ENCODE results near the gene TVP23B.
"Not testable (repeated sequence)": the region's sequence is repeated elsewhere in the genome, so short reads cannot be mapped to it uniquely, and the experiment has no call there.

The TVP23B gene

GRCh38 chr17:18781805-18782204 is 822 bp downstream of the TVP23B start:
- in situ Hi-C loops (cut with HindIII; ENCODE audit: low pct_ligation_motif_present, low pct_unique_long_range_greater_than_20kb, low sequenced_read_pairs); DNase-seq: not testable (repeated sequence)

GRCh38 chr17:18785933-18786332 is 5.0 kb downstream of the TVP23B start:
- DNase-seq; in situ Hi-C loops (cut with HindIII; ENCODE audit: low pct_ligation_motif_present, low pct_unique_long_range_greater_than_20kb, low sequenced_read_pairs): not testable (repeated sequence)

GRCh38 chr17:18786890-18787289 is 5.9 kb downstream of the TVP23B start:
- in situ Hi-C loops (cut with HindIII; ENCODE audit: low pct_ligation_motif_present, low pct_unique_long_range_greater_than_20kb, low sequenced_read_pairs); DNase-seq: not testable (repeated sequence)

GRCh38 chr17:18791402-18791801 is 10.4 kb downstream of the TVP23B start:
- in situ Hi-C loops (cut with HindIII; ENCODE audit: low pct_ligation_motif_present, low pct_unique_long_range_greater_than_20kb, low sequenced_read_pairs); DNase-seq: not testable (repeated sequence)

DNA sequence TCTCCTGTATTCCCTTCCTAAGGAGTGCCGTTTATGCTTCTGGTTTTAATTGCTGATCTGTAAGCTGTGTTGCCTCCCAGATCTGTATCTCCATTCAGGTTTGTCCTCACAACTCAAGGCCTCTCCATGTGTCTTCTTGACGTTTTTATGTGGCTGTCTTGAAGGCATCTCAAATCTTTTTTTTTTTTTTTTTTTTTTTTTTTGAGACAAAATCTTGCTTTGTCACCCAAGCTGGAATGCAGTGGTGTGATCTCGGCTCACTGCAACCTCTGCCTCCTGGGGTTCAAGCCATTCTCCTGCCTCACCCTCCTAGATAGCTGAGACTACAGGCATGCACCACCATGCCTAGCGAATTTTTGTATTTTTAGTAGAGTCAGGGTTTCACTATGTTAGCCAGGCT is 13.9 kb downstream of the TVP23B start:
- in situ Hi-C loops (cut with HindIII; ENCODE audit: low pct_ligation_motif_present, low pct_unique_long_range_greater_than_20kb, low sequenced_read_pairs); DNase-seq: not testable (repeated sequence)

DNA sequence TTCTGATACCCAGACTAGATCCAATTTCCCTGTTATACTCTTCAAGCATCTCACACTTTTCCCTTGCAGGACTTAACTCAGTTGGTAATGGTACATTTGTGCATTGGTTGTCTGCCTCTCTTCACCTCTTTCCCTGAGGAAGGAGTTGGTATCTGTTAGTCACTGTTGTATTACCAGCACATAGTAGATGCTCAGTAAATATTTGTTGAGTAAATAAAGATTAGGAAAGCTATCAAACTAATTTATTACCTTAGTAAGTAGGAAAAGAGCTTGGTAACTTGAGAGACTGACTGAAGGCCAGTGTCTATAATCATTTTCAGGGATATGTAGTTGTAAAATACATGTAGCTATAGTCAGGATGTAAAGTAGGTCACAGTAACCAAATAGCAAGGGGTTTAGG is 15.9 kb downstream of the TVP23B start:
- DNase-seq; in situ Hi-C loops (cut with HindIII; ENCODE audit: low pct_ligation_motif_present, low pct_unique_long_range_greater_than_20kb, low sequenced_read_pairs): not testable (repeated sequence)

- in situ Hi-C loops (cut with HindIII; ENCODE audit: low pct_ligation_motif_present, low pct_unique_long_range_greater_than_20kb, low sequenced_read_pairs); DNase-seq: not testable (repeated sequence)
These were observed 22.7 kb downstream of the TVP23B start for GRCh38 chr17:18803458-18804245.

GRCh38 chr17:18815924-18816323 is 34.9 kb downstream of the TVP23B start:
- DNase-seq; in situ Hi-C loops (cut with HindIII; ENCODE audit: low pct_ligation_motif_present, low pct_unique_long_range_greater_than_20kb, low sequenced_read_pairs): not testable (repeated sequence)

DNA sequence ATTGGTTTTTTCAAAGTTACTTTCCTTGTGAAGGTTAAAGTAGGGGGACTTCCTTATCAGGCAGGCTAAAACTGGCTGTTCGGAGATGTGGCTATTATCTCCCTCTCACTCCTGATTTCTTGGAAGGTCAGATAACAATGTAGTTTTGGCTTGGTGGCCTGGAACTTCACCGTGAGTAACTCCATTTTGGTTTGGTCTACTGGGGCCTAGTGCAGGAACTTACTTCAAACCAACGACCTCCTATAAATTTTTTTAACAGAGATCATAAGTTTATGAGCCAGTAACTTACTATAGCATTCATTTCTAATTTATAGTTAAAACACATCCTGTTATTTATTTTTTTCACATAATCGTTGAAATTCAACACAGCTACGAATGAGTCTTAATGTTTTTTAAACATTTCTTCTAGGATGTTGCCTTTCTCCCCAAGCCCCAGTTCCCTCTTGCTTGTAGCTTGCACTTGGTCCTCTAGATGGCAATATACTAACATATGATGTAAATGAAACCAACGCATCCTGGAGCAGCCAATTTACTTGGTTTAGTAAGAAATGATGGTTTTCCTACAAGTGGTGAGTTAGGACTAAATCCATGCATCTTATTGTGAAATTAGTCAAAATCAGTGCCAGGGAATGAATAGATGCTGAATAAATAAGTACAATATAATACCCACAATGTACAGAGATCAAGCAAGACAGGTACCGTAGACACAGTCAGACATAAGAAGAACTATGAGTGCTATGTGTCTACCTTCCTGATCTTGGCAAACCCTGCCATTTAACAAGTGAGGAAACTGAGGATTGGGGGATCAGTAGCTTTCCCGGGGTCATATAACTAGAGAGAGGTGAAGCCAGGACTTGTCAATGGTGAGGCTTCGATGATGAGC is 35.7 kb downstream of the TVP23B start:
- in situ Hi-C loops (cut with HindIII; ENCODE audit: low pct_ligation_motif_present, low pct_unique_long_range_greater_than_20kb, low sequenced_read_pairs) = not testable (repeated sequence)
- peak; percentile 72 for DNase-seq

DNA sequence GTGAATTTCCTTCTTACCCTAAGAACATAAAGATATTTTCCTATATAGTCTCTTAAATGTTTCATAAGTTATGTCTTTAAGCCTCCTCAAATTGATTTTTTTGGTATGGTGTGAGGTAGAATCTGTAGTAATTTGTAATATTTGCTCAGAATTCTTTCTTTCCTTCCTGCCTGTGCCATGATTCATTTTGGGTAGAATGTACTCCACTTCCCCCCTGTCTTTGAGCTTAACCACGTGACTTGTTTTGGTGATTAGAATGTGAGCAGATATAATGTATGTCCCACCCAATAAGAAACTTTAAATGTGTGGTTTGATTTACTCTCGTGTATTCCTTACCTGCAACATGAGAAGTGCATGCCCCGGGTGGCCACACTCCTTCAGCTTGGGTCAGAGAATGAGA is 40.4 kb downstream of the TVP23B start:
- DNase-seq; in situ Hi-C loops (cut with HindIII; ENCODE audit: low pct_ligation_motif_present, low pct_unique_long_range_greater_than_20kb, low sequenced_read_pairs): not testable (repeated sequence)

GRCh38 chr17:18827613-18828012 is 46.6 kb downstream of the TVP23B start:
- DNase-seq; in situ Hi-C loops (cut with HindIII; ENCODE audit: low pct_ligation_motif_present, low pct_unique_long_range_greater_than_20kb, low sequenced_read_pairs): not testable (repeated sequence)

DNA sequence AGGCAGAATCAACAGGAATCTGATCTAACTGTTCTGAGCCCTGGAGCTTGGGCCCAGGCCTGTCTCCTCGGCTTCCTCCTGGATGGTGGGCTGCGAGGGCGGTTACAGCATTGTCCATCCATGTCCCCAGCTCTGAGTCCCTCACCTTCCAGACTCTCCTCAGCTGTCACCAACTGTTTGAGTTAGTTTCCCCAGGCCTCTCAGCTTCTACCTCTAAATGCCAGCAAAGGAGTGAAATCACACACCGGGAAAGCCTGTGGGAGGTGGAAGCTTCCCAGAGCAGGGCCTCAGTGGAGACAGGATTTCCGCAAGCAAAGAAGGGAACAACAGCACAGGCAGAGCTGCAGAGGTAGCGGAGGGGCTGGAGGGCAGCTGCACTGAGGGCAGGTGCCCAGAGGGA is 67.5 kb downstream of the TVP23B start:
- DNase-seq = no peak
- in situ Hi-C loops (cut with HindIII; ENCODE audit: low pct_ligation_motif_present, low pct_unique_long_range_greater_than_20kb, low sequenced_read_pairs) = no loop called here

GRCh38 chr17:18850679-18851078 is 69.7 kb downstream of the TVP23B start:
- DNase-seq = peak; percentile 0
- in situ Hi-C loops (cut with HindIII; ENCODE audit: low pct_ligation_motif_present, low pct_unique_long_range_greater_than_20kb, low sequenced_read_pairs) = no loop called here

GRCh38 chr17:18851201-18851600 is 70.2 kb downstream of the TVP23B start:
- in situ Hi-C loops (cut with HindIII; ENCODE audit: low pct_ligation_motif_present, low pct_unique_long_range_greater_than_20kb, low sequenced_read_pairs) = no loop called here
- peak; percentile 0 for DNase-seq

DNA sequence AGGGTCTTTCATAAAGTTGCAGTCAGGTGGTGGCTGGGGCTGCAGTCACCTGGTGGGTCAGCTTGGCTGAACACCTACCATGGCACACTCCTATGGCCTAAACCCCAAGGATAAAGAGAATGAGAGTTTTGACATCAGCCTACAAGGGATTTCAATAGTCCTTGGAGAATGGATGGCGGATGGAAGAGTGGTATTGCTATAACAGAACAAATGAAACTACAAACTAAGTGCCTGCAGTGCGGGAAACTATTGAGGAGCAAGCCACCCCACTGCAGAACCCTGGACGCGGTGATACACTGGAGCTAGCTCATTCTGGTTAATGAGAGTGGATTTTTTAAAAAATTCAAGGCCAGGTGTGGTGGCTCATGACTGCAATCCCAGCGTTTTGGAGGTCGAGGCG is 74.0 kb downstream of the TVP23B start:
- in situ Hi-C loops (cut with HindIII; ENCODE audit: low pct_ligation_motif_present, low pct_unique_long_range_greater_than_20kb, low sequenced_read_pairs) = no loop called here

GRCh38 chr17:18855831-18856569 is 75.0 kb downstream of the TVP23B start:
- peak; percentile 98 for DNase-seq
- in situ Hi-C loops (cut with HindIII; ENCODE audit: low pct_ligation_motif_present, low pct_unique_long_range_greater_than_20kb, low sequenced_read_pairs) = no loop called here

More for the DNA sequence above, 74.0 kb downstream of the TVP23B start:
- no peak for DNase-seq
